ENCODE data around the gene ARHGEF18.

The ARHGEF18 gene

GRCh38 chr19:7327802-7328201 is 20.9 kb upstream of the ARHGEF18 start:
- H3K9me2 ChIP-seq (replicated peaks; ENCODE audit: low read depth, low read length) = no peaks in the 10 kb centered on the region
- no peak overlapping the region for H3K4me2 ChIP-seq (ENCODE audit: low read depth, low read length, poor library complexity, severe bottlenecking)
- H3K9me3 ChIP-seq (ENCODE audit: insufficient read depth, low read depth, low read length) = no peaks in the 10 kb centered on the region
- H3K79me2 ChIP-seq (ENCODE audit: insufficient read depth, low read length) = no peaks in the 10 kb centered on the region
- H4K20me1 ChIP-seq (ENCODE audit: insufficient read depth, low read length, poor library complexity, severe bottlenecking) = no peaks in the 10 kb centered on the region
- H3F3A ChIP-seq (ENCODE audit: low read depth) = no peaks in the 10 kb centered on the region
- H3K4me1 ChIP-seq (ENCODE audit: insufficient read depth, low read length, poor library complexity, severe bottlenecking) = no peaks in the 10 kb centered on the region
- H3K9ac ChIP-seq (ENCODE audit: low read depth, low read length, poor library complexity, severe bottlenecking) = no peak overlapping the region
- H3K27me3 ChIP-seq (ENCODE audit: insufficient read depth, low read length, poor library complexity, severe bottlenecking) = no peaks in the 10 kb centered on the region
- H3K4me3 ChIP-seq (ENCODE audit: low read length, poor library complexity, severe bottlenecking) = no peak overlapping the region
- TF ChIP-seq CTCF (conservative IDR thresholded peaks at IDR 0.05; ENCODE audit: low read length) (no peak), EZH2phosphoT487 (IDR thresholded peaks at IDR 0.05; ENCODE audit: borderline replicate concordance) (no peak)
- no peak overlapping the region for H2AFZ ChIP-seq (ENCODE audit: low read length)
- H3K36me3 ChIP-seq (ENCODE audit: insufficient read depth, low read length) = no peaks in the 10 kb centered on the region

DNA sequence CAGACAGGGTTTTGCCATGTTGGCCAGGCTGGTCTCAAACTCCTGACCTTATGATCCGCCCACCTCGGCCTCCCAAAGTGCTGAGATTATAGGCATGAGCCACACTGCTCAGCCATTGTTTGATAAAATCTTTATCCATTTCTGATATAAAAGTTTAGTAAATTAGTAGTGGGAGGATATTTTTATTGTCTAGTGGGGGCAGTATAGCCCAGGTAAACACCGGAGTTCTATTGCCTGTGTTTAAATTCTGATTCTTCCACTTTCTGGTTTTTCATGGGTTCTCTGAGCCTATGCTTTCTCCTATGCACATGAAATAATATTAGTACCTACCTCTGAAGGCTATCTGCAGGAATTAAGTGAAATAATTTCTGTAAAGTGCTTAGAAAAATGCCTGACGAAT is 20.1 kb upstream of the ARHGEF18 start:
- Histone ChIP-seq H2AFZ (ENCODE audit: low read length) (no peak overlapping the region), H3K4me1 (ENCODE audit: insufficient read depth, low read length, poor library complexity, severe bottlenecking) (peaks cover 6% of the 10 kb centered on the region), H3K4me3 (ENCODE audit: low read length, poor library complexity, severe bottlenecking) (no peak overlapping the region), H3K79me2 (ENCODE audit: insufficient read depth, low read length) (no peaks in the 10 kb centered on the region), H3K4me2 (ENCODE audit: low read depth, low read length, poor library complexity, severe bottlenecking) (no peak overlapping the region), H3K9me3 (ENCODE audit: insufficient read depth, low read depth, low read length) (no peaks in the 10 kb centered on the region), H3K27me3 (ENCODE audit: insufficient read depth, low read length, poor library complexity, severe bottlenecking) (no peaks in the 10 kb centered on the region), H3K9me2 (replicated peaks; ENCODE audit: low read depth, low read length) (no peaks in the 10 kb centered on the region), H3F3A (ENCODE audit: low read depth) (no peaks in the 10 kb centered on the region), H4K20me1 (ENCODE audit: insufficient read depth, low read length, poor library complexity, severe bottlenecking) (no peaks in the 10 kb centered on the region), H3K36me3 (ENCODE audit: insufficient read depth, low read length) (no peaks in the 10 kb centered on the region), H3K9ac (ENCODE audit: low read depth, low read length, poor library complexity, severe bottlenecking) (no peak overlapping the region)
- no peak for TF ChIP-seq EZH2phosphoT487 (IDR thresholded peaks at IDR 0.05; ENCODE audit: borderline replicate concordance)
- peak; percentile 62 for TF ChIP-seq CTCF (conservative IDR thresholded peaks at IDR 0.05; ENCODE audit: low read length)

DNA sequence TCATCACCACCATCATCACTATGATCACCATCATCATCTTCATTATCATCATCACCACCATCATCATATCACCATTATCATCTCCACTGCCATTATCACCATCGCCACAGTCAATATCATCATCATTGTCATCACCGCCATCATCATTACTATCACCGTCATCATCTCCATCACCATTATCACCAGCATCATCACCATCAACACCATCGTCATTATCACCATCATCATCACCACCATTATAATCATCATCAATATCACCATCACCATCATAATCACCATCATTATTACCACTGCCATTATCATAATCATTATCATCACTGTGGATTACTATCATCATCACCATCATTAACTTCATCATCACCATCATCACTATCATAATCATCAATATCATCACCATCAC is 17.3 kb upstream of the ARHGEF18 start:
- H4K20me1 ChIP-seq (ENCODE audit: insufficient read depth, low read length, poor library complexity, severe bottlenecking) = no peaks in the 10 kb centered on the region
- H3K4me3 ChIP-seq (ENCODE audit: low read length, poor library complexity, severe bottlenecking) = no peak overlapping the region
- H3K4me2 ChIP-seq (ENCODE audit: low read depth, low read length, poor library complexity, severe bottlenecking) = no peak overlapping the region
- no peaks in the 10 kb centered on the region for H3K36me3 ChIP-seq (ENCODE audit: insufficient read depth, low read length)
- peaks cover 25% of the 10 kb centered on the region for H3K4me1 ChIP-seq (ENCODE audit: insufficient read depth, low read length, poor library complexity, severe bottlenecking)
- H3F3A ChIP-seq (ENCODE audit: low read depth) = peaks cover 2% of the 10 kb centered on the region; the same call in 1 of the 2 replicates
- H3K79me2 ChIP-seq (ENCODE audit: insufficient read depth, low read length) = no peaks in the 10 kb centered on the region
- no peak overlapping the region for H2AFZ ChIP-seq (ENCODE audit: low read length)
- H3K27me3 ChIP-seq (ENCODE audit: insufficient read depth, low read length, poor library complexity, severe bottlenecking) = no peaks in the 10 kb centered on the region
- H3K9me3 ChIP-seq (ENCODE audit: insufficient read depth, low read depth, low read length) = no peaks in the 10 kb centered on the region
- H3K9ac ChIP-seq (ENCODE audit: low read depth, low read length, poor library complexity, severe bottlenecking) = no peak overlapping the region
- no peaks in the 10 kb centered on the region for H3K9me2 ChIP-seq (replicated peaks; ENCODE audit: low read depth, low read length)
- TF ChIP-seq EZH2phosphoT487 (IDR thresholded peaks at IDR 0.05; ENCODE audit: borderline replicate concordance) = no peak
- TF ChIP-seq CTCF (conservative IDR thresholded peaks at IDR 0.05; ENCODE audit: low read length) = no peak

Measured in Loucy (cell line).